Activated naive CD4-positive, alpha-beta T cell treated with anti-CD3 and anti-CD28 coated beads, Interleukin-2, amount 10 ng/mL, durations not matched to agents 7 days and 5 days (primary cell): Measurements from ENCODE around the gene ALG2.

Experiments
- CTCF ChIA-PET: fragments of 350-600 bp; sonication (Branson Sonifier 250); formaldehyde crosslinking; loops from one replicate; lab custom pipeline; 2021; ENCODE audit warnings: antibody characterized with exemption; lab: Charles Lee
- DNase-seq: peaks from one replicate; pipeline ENCODE4 v3.0.0-alpha.2; 2020
- H3K27ac Mint-ChIP-seq: one replicate; pipeline ENCODE4 v1.8.0; 2021; ENCODE audit warnings: mild to moderate bottlenecking, moderate library complexity, mixed read lengths
- H3K27me3 Mint-ChIP-seq: one replicate; pipeline ENCODE4 v1.8.0; 2021; ENCODE audit warnings: mild to moderate bottlenecking, mixed read lengths
- H3K36me3 Mint-ChIP-seq: one replicate; pipeline ENCODE4 v1.8.0; 2021; ENCODE audit warnings: mixed read lengths
- H3K4me1 Mint-ChIP-seq: one replicate; pipeline ENCODE4 v1.8.0; 2021; ENCODE audit warnings: mixed read lengths
- H3K4me3 Mint-ChIP-seq: one replicate; pipeline ENCODE4 v1.8.0; 2021; ENCODE audit warnings: mild to moderate bottlenecking, moderate library complexity, mixed read lengths
- H3K9me3 Mint-ChIP-seq: one replicate; pipeline ENCODE4 v1.8.0; 2021; ENCODE audit warnings: mixed read lengths

ALG2 gene

GRCh38 chr9:99167694-99168093, 54.0 kb downstream of the ALG2 start:
- peak; percentile 37 for DNase-seq
- CTCF ChIA-PET: interaction anchor here (0.7 to 1.5 kb wide), 6 partner anchors 11 to 106 kb away, joined by 3 to 5 read pairs (median 4); no protein-coding TSS in a partner anchor
- Mint-ChIP-seq H3K4me3 (no peak overlapping the region), H3K27ac (peak overlapping the region; percentile 13), H3K36me3 (no peaks in the 10 kb centered on the region), H3K9me3 (no peaks in the 10 kb centered on the region), H3K4me1 (peaks cover 36% of the 10 kb centered on the region), H3K27me3 (peaks cover 28% of the 10 kb centered on the region)

- Mint-ChIP-seq H3K36me3 (no peaks in the 10 kb centered on the region), H3K9me3 (no peaks in the 10 kb centered on the region), H3K27me3 (peaks cover 27% of the 10 kb centered on the region), H3K4me1 (peaks cover 39% of the 10 kb centered on the region), H3K27ac (no peak overlapping the region), H3K4me3 (no peak overlapping the region)
- no peak for DNase-seq
- CTCF ChIA-PET: interaction anchor here (0.7 to 1.5 kb wide), 5 partner anchors 10 to 107 kb away, joined by 3 to 5 read pairs (median 4); no protein-coding TSS in a partner anchor
These were observed 54.6 kb downstream of the ALG2 start for GRCh38 chr9:99167119-99167518.
